GM18861 (cell line): Measurements from ENCODE around the gene FCGR1A.
A peak's percentile ranks its signal among the peaks of the same experiment; 100 is the strongest.
"Not testable (repeated sequence)": the region's sequence is repeated elsewhere in the genome, so short reads cannot be mapped to it uniquely, and the experiment has no call there.

Source experiments
- ATAC-seq: cut with Tn5 transposase; IDR thresholded peaks from one replicate; pipeline ENCODE4 v1.9.1; 2021; ENCODE audit not compliant: unreplicated experiment

FCGR1A gene

GRCh38 chr1:149782600-149782999, at the start of gene FCGR1A:
Gene FCGR1A, plus strand, starts transcription at chr1:149782694. Its CDS starts 50 bp downstream, at chr1:149782744.
- ATAC-seq: not testable (repeated sequence)

GRCh38 chr1:149732781-149733180, 49.7 kb upstream of the FCGR1A start:
- not testable (repeated sequence) for ATAC-seq

- ATAC-seq: not testable (repeated sequence)
Observed at GRCh38 chr1:149734692-149735091, 47.8 kb upstream of the FCGR1A start.

GRCh38 chr1:149740148-149740581, 42.3 kb upstream of the FCGR1A start:
- ATAC-seq: not testable (repeated sequence)

- ATAC-seq: not testable (repeated sequence)
Observed at GRCh38 chr1:149740590-149741230, 41.8 kb upstream of the FCGR1A start.

- ATAC-seq: not testable (repeated sequence)
Observed at GRCh38 chr1:149741914-149742313, 40.6 kb upstream of the FCGR1A start.

GRCh38 chr1:149746463-149747356, 35.8 kb upstream of the FCGR1A start:
- ATAC-seq: not testable (repeated sequence)

- ATAC-seq: not testable (repeated sequence)
Observed at GRCh38 chr1:149747359-149748143, 34.9 kb upstream of the FCGR1A start.

GRCh38 chr1:149748144-149748500, 34.4 kb upstream of the FCGR1A start:
- ATAC-seq: not testable (repeated sequence)

- ATAC-seq: not testable (repeated sequence)
Observed at GRCh38 chr1:149750562-149750961, 31.9 kb upstream of the FCGR1A start.

- ATAC-seq: not testable (repeated sequence)
Observed at GRCh38 chr1:149752186-149752585, 30.3 kb upstream of the FCGR1A start.

GRCh38 chr1:149753466-149753865, 29.0 kb upstream of the FCGR1A start:
- not testable (repeated sequence) for ATAC-seq

GRCh38 chr1:149755294-149755693, 27.2 kb upstream of the FCGR1A start:
- ATAC-seq: not testable (repeated sequence)

GRCh38 chr1:149762294-149762693, 20.2 kb upstream of the FCGR1A start:
- ATAC-seq: not testable (repeated sequence)

GRCh38 chr1:149764087-149764800, 18.2 kb upstream of the FCGR1A start:
- ATAC-seq: not testable (repeated sequence)

GRCh38 chr1:149766241-149766640, 16.3 kb upstream of the FCGR1A start:
- ATAC-seq: not testable (repeated sequence)

- not testable (repeated sequence) for ATAC-seq
Observed at GRCh38 chr1:149769216-149769615, 13.3 kb upstream of the FCGR1A start.

- not testable (repeated sequence) for ATAC-seq
Observed at GRCh38 chr1:149770661-149771060, 11.8 kb upstream of the FCGR1A start.

- ATAC-seq: peak; percentile 80
Observed at GRCh38 chr1:149771653-149772425, 10.7 kb upstream of the FCGR1A start.
